ENCODE results near the gene SSH2. TPM values are rescaled to one million over a fixed set of nuclear protein-coding genes. Genes with fewer than 3 reads are reported as not detected.
A peak's percentile ranks its signal among the peaks of the same experiment; 100 is the strongest.

Gene SSH2
- 11.8 and 14.6 TPM in 2 replicates for total RNA-seq (2021)
- long read RNA-seq, partial matches to known transcripts, result 3 of 10 reads
- long read RNA-seq, other reads (novel, unspliced or antisense), result 7 of 10 reads

- Histone ChIP-seq H2AFZ (ENCODE audit: low read length) (peak within 1 kb of the TSS; percentile 67), H3K4me2 (ENCODE audit: insufficient read depth, insufficient read length, low read length) (peak within 1 kb of the TSS; percentile 76), H3K14ac (ENCODE audit: insufficient read depth, low read length) (no peak within 1 kb of the TSS), H3K18ac (ENCODE audit: insufficient read length, low read depth, low read length) (no peak within 1 kb of the TSS), H3K9me3 (ENCODE audit: control insufficient read depth, low read depth, low read length) (no peaks in the 10 kb centered on the region), H3K9ac (ENCODE audit: extremely low read depth, insufficient read length, low read length) (peak within 1 kb of the TSS; percentile 47), H4K20me1 (ENCODE audit: control insufficient read depth, insufficient read depth, insufficient read length) (no peaks in the 10 kb centered on the region), H3K4me1 (ENCODE audit: insufficient read depth, low read length) (peaks cover 2% of the 10 kb centered on the region; the same call in 1 of the 2 replicates), H3K79me2 (ENCODE audit: insufficient read depth, low read length) (peaks cover 4% of the 10 kb centered on the region; the same call in 1 of the 2 replicates), H4K91ac (ENCODE audit: insufficient read length, low read depth, low read length) (no peak within 1 kb of the TSS), H3K27me3 (ENCODE audit: insufficient read depth, low read length) (no peaks in the 10 kb centered on the region), H3T11ph (ENCODE audit: low read length) (no peak within 1 kb of the TSS), H3K56ac (ENCODE audit: insufficient read length, low read depth, low read length) (no peak within 1 kb of the TSS), H3K23ac (ENCODE audit: insufficient read length, low read depth, low read length) (no peak within 1 kb of the TSS), H2BK120ac (ENCODE audit: low read depth, low read length, poor library complexity, severe bottlenecking) (no peak within 1 kb of the TSS), H3K4ac (ENCODE audit: low read depth, low read length) (no peak within 1 kb of the TSS), H3K23me2 (ENCODE audit: insufficient read length, low read depth, low read length, poor library complexity, severe bottlenecking) (peaks cover 11% of the 10 kb centered on the region), H2BK20ac (ENCODE audit: low read depth, low read length, poor library complexity, severe bottlenecking) (no peak within 1 kb of the TSS), H2BK12ac (ENCODE audit: insufficient read length, low read depth, low read length) (no peak within 1 kb of the TSS), H2BK15ac (ENCODE audit: low read depth, low read length) (no peak within 1 kb of the TSS), H3K27ac (ENCODE audit: insufficient read length, low read depth, low read length) (peak within 1 kb of the TSS; percentile 0), H3K79me1 (ENCODE audit: insufficient read depth, low read depth, low read length, poor library complexity, severe bottlenecking) (no peaks in the 10 kb centered on the region), H4K5ac (ENCODE audit: insufficient read length, low read depth, low read length) (no peak within 1 kb of the TSS), H2BK5ac (ENCODE audit: insufficient read length, low read length) (no peak within 1 kb of the TSS), H2AK5ac (ENCODE audit: insufficient read length, low read length) (no peak within 1 kb of the TSS), H4K8ac (replicated peaks; ENCODE audit: insufficient read length, low read depth, low read length) (no peak within 1 kb of the TSS)
- peak within 1 kb of the TSS; percentile 41 to 93 (median 76); a peak in 6 of 7 replicates for H3K27ac Mint-ChIP-seq
- H3K36me3 Mint-ChIP-seq (ENCODE audit: insufficient read depth in 1 of 3, low read depth in 3 of 3), result no peaks in the 10 kb centered on the region
- peak; percentile 94 for DNase-seq
- H3K9me3 Mint-ChIP-seq, result no peaks in the 10 kb centered on the region; a peak in 1 of 5 replicates
- no CpG with 5 or more reads among the region's 71 CpGs for WGBS (ENCODE audit: extremely low coverage, insufficient read length, low lambda C conversion rate)
- peaks cover 4 to 9% of the 10 kb centered on the region in 2 experiments for H3K4me1 Mint-ChIP-seq
- H3K4me3 Mint-ChIP-seq, result no peak within 1 kb of the TSS
- no peak for TF ChIP-seq CTCF (conservative IDR thresholded peaks at IDR 0.05)
- no peaks in the 10 kb centered on the region for H3K27me3 Mint-ChIP-seq (ENCODE audit: low read depth)
Measured at GRCh38 chr17:29929533-29930408, at the start of gene SSH2. Gene SSH2 (minus strand): TSS chr17:29930228. CDS start chr17:29930000, 228 bp downstream.

Data from H9 (cell line).